HG02970 (cell line): ENCODE data around the gene KCNMB2.

Source experiments
- ATAC-seq: cut with Tn5 transposase; IDR thresholded peaks from one replicate; pipeline ENCODE4 v1.9.1; 2021; ENCODE audit warnings: mild to moderate bottlenecking, moderate library complexity, moderate number of reproducible peaks; ENCODE audit not compliant: unreplicated experiment, low FRiP score

Gene KCNMB2

DNA sequence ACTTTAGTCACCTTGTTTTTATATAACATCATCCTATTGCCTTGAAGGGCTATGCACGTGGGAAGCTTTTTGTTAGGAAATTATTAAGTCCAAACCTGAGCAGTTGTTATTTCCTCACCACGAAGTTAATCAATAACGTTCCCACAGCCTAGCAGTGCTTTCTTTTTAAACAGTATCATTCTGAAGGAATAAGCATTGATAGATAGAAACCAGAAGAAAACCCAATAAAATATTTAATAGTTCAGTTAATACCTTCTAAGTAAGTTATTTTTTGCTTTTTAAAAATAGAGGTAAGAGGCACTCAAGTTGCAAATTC is 149.3 kb downstream of the KCNMB2 start:
- ATAC-seq = no peak

- ATAC-seq = no peak
These were observed 150.6 kb downstream of the KCNMB2 start for GRCh38 chr3:178686826-178687225.

- no peak for ATAC-seq
These were observed 154.3 kb downstream of the KCNMB2 start for GRCh38 chr3:178690571-178690970.

DNA sequence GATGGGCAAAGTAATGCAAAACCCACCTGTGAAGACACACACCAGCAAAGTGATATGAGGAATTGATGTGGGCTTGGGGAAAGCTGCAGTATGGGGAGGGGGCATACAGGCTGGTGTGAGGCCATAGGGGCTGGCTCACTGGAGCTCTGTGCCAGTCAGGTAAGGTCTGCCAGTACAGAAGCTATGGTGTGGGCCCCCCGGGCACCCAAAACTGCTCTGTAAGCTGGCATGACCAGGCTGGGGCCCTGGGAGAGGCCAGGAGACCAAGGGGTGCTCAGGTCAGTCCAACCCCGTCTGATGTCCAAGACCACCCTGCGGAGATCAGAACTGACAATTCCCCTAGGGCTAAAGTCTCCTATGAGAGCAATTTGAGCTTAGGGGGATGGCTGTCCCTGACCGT is 163.1 kb downstream of the KCNMB2 start:
- ATAC-seq = no peak

- no peak for ATAC-seq
These were observed 163.6 kb downstream of the KCNMB2 start for GRCh38 chr3:178699810-178700209.

DNA sequence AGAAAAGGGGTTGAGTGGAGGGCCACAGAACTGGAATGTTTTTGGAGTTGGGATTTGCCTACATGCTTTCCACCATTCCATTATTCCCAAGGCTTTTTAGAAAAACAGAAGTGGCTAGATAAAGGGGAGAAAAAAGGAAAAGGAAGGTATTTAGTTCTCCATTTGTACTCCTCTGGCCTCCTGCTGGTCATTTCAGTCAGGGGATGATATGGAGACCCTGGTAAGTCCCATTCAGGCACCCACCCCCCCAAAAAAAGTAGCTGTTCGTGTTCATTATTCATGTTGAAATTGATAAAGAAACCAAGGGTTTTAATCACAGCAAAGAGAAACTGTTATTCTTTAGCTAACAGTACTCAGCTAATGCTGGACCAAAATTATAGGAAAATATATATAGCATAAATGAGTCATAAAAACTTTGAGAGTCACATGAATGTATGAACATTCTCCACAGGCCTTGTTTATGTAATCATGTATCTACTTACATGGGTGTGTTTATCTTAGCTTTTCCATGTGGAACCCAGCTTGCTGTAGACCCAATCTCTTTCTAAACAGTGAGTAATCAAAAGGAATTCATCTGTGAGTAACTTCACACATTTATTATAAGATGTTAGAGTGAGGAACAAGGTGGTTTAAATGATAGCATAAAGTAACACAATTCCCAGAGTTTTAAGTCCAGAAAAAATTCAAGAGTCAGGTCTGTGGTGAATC is 167.2 kb downstream of the KCNMB2 start:
- no peak for ATAC-seq

DNA sequence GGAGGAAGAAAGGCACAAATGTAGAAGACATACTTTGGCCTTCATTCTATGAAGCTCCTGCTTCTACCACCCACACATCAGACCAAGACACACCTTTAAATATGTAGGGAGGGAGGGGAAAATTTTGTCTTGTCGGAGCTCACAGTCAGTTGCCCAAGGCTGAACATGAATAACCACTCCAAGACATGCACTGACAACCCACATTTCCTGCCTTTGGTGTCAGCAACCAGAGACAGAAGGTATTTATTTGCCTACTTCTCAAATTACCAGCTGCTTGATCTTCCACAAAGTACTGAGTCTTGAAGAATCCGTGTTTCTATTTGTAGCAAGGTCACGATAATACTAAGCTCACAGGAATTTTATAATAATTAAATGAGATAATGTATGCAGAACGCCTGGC is 169.7 kb downstream of the KCNMB2 start:
- no peak for ATAC-seq

- ATAC-seq = no peak
These were observed 170.2 kb downstream of the KCNMB2 start for GRCh38 chr3:178706411-178706810.

DNA sequence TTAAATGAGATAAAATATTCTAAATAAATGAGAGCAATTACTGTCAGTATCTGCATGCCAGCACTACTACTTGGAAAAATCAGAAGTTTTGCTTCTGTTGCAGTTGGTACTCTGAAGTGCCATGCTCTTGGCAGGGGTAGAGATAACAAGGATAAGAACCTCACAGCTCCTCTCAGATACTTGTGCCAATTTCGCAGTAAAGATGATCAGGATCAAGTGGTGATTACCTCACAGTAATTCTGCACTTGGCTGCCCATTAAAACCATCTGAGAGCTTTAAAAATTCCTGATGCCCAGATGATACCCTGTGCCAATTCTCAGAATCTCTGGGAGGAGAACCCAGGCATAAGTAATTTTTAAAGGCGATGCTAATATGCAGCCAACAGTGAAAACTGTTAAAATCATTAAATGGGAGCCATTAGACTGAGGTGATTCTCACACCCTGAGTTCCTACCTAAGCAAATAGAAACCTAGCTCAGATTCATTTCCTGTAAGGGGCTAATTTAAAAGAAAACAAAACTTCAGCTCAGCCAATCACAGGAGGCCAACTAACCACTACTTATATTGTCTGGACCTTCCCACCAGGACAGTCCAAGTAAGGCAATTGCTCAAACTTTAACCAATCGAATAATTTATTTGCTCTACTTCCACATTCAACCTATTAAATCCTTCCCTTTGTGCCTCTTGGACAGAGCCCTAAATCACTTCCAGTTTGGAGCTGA is 171.2 kb downstream of the KCNMB2 start:
- ATAC-seq = no peak

GRCh38 chr3:178709051-178709450 is 172.8 kb downstream of the KCNMB2 start:
- no peak for ATAC-seq

DNA sequence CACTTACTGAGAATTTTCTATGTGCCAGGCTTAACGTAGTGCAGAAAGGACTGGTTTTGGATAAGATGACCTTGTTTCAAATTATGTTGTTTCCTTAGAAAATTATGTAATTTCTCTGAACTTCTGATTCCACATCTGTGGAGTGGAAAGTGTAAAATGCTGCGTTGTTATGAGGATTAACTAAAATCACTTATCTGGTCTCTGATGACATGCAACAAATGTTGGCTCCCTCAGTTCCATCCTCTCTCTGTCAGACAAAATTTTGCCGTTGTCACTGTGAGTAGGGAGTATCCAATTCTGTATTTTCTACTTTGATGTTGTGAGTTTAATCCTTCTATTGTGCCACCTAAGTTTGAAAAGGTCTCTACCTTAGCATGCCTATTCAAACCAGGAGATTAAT is 175.5 kb downstream of the KCNMB2 start:
- no peak for ATAC-seq

GRCh38 chr3:178712247-178712646 is 176.0 kb downstream of the KCNMB2 start:
- ATAC-seq = no peak

GRCh38 chr3:178714925-178715832 is 178.9 kb downstream of the KCNMB2 start:
- no peak for ATAC-seq

GRCh38 chr3:178718995-178719635 is 182.9 kb downstream of the KCNMB2 start:
- no peak for ATAC-seq

GRCh38 chr3:178732824-178733223 is 196.6 kb downstream of the KCNMB2 start:
- no peak for ATAC-seq

DNA sequence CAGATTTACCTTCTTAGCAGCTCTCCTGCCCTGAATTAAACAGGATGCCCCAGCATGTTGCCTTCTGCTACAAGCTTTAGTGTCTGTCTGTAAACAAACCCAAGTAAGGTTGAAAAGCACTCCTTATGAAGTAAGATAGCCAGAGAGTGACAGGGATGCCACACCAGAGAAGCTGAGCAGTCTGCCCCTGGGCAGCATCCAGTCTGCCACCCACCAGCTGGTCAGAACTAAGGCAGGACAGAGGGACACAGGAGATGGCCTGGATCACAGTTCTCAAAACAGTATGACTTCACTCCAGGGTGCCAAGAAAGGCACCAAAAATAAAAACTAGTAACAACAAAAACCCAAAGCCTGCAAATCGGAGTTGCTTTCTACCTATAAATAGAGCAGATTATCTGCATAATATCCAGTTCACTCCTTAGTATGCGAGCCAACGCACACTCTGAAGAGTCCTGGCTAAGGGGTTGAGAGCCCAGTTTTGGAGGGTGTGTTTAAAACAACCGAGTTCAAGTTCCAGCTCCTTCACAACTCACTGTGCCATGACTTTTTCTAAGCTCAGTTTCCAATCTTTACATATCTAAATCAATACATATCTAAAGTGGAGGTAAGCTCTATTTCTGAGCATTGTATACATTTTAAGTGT is 198.9 kb downstream of the KCNMB2 start:
- ATAC-seq = no peak

- ATAC-seq = no peak
These were observed 200.1 kb downstream of the KCNMB2 start for GRCh38 chr3:178736300-178736699.

DNA sequence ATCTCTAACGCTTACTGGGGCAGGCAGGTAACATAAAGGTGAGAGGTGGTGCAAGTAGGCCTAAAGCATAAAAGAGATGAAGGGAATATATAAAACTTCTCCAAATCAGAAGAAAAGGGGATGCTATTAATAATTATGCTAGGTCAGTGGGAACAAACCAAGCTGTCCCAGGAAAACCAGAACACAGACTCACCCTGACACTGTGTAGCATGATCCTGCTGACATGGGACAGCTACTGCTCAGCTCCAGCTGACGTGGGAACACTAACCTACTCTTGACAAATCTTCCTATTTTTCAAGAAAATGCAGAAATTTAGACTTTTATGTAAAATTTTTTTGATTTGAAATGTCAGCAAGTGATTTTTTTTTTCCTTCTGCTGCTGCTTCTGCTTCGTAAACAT is 203.5 kb downstream of the KCNMB2 start:
- ATAC-seq = no peak

GRCh38 chr3:178741020-178741419 is 204.8 kb downstream of the KCNMB2 start:
- no peak for ATAC-seq

GRCh38 chr3:178743297-178743696 is 207.1 kb downstream of the KCNMB2 start:
- no peak for ATAC-seq
